UCSD-AML1 (cell line): ENCODE data around the gene SAMD1.

Experiments
- DNase-seq: peaks from one replicate; lab custom pipeline; 2025; ENCODE audit not compliant: unreplicated experiment; lab: John Stamatoyannopoulos, UW

The SAMD1 gene

DNA sequence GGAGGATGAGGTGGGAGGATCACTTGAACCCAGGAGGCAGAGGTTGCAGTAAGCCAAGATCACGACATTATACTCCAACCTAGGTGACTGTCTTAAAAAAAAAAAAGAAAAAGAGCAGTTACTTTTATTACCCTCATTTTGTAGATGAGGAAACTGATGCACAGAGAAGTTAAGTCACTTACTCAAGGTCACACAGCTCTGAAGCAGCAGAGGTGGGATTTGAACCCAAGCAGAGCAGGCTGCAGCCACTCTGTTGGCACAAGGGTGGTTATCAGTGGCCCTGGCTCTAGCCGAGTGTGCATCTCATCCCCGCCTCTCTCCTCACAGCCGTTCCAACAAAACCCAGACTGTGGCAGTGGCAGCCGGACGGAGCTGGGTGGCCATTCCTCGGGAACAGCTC lies 51.4 kb downstream of the SAMD1 start:
- no peak for DNase-seq
